Activated naive CD4-positive, alpha-beta T cell treated with anti-CD3 and anti-CD28 coated beads for 36 hours (primary cell): ENCODE measurements around the gene CYP19A1. TPM values are rescaled to one million over a fixed set of nuclear protein-coding genes. Genes with fewer than 3 reads are reported as not detected.

Source experiments
- CTCF ChIA-PET: fragments of 350-600 bp; sonication (Branson Sonifier 250); formaldehyde crosslinking; loops from one replicate; lab custom pipeline; 2021; ENCODE audit warnings: antibody characterized with exemption; lab: Charles Lee
- DNase-seq: peaks from one replicate; pipeline ENCODE4 v3.0.0-alpha.2; 2020
- H3K27ac Mint-ChIP-seq: one replicate; pipeline ENCODE4 v1.8.0; 2021; ENCODE audit warnings: mild to moderate bottlenecking, mixed read lengths
- H3K27me3 Mint-ChIP-seq: one replicate; pipeline ENCODE4 v1.8.0; 2021; ENCODE audit warnings: low read depth, mixed read lengths
- H3K36me3 Mint-ChIP-seq: one replicate; pipeline ENCODE4 v1.8.0; 2021; ENCODE audit warnings: low read depth, mixed read lengths
- H3K4me1 Mint-ChIP-seq: one replicate; pipeline ENCODE4 v1.8.0; 2021; ENCODE audit warnings: low read depth, mixed read lengths
- H3K4me3 Mint-ChIP-seq: one replicate; pipeline ENCODE4 v1.8.0; 2021; ENCODE audit warnings: mild to moderate bottlenecking, moderate library complexity, mixed read lengths
- H3K9me3 Mint-ChIP-seq: one replicate; pipeline ENCODE4 v1.8.0; 2021; ENCODE audit warnings: mixed read lengths
- intact Hi-C: fragments of 100-400 bp; cut with micrococcal nuclease; formaldehyde crosslinking; loops from one replicate; pipeline ENCODE4 v1.15.1; 2023
- total RNA-seq, 2 experiments: library from RNA; stranded (reverse); gene quantifications; one replicate each; pipeline ENCODE4 v1.2.3, GENCODE V29; 2021

CYP19A1 gene
- total RNA-seq, 2 experiments from 2014 or later, result not detected

- CTCF ChIA-PET, result interaction anchor here (0.6 kb wide), 1 partner anchor 155 kb away, joined by 3 read pairs; no protein-coding TSS in a partner anchor
- Mint-ChIP-seq H3K27me3 (peaks cover 5% of the 10 kb centered on the region), H3K4me3 (no peak overlapping the region), H3K36me3 (no peaks in the 10 kb centered on the region), H3K9me3 (no peaks in the 10 kb centered on the region), H3K27ac (no peak overlapping the region), H3K4me1 (no peaks in the 10 kb centered on the region)
- DNase-seq, result no peak
- intact Hi-C loops, result no loop called here
Measured at GRCh38 chr15:51318382-51319150, 19.8 kb downstream of the CYP19A1 start.

DNA sequence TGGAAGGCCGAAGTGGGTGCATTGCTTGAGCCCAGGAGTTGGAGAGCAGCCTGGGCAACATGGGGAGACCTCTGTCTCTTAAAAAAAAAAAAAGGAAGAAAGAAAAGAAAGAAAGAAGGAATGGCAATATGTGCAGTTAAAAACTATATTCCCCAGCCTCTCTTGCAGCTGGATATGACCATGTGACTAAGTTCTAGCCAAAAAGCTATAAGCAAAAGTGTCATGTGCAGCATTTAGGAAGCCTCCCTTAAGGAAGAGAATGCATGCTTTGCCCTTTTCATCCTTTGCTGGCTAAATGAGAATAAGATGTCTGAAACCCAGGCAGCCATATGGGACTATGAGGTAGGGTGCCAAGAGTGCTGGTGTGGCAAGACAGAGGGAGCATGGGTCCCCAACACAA is 21.8 kb downstream of the CYP19A1 start:
- CTCF ChIA-PET, result no interaction called here
- Mint-ChIP-seq H3K27me3 (peaks cover 5% of the 10 kb centered on the region), H3K4me1 (no peaks in the 10 kb centered on the region), H3K4me3 (no peak overlapping the region), H3K27ac (no peak overlapping the region), H3K9me3 (no peaks in the 10 kb centered on the region), H3K36me3 (no peaks in the 10 kb centered on the region)
- intact Hi-C loops, result no loop called here
- no peak for DNase-seq

- intact Hi-C loops, result no loop called here
- H3K27me3 Mint-ChIP-seq, result no peaks in the 10 kb centered on the region
- CTCF ChIA-PET, result no interaction called here
Measured at GRCh38 chr15:51315726-51316125, 22.7 kb downstream of the CYP19A1 start.

GRCh38 chr15:51314391-51315337 is 23.7 kb downstream of the CYP19A1 start:
- Mint-ChIP-seq H3K4me3 (no peak overlapping the region), H3K4me1 (no peaks in the 10 kb centered on the region), H3K27me3 (no peaks in the 10 kb centered on the region)

More at GRCh38 chr15:51315726-51316125, 22.7 kb downstream of the CYP19A1 start:
- no peak overlapping the region for H3K27ac Mint-ChIP-seq
- H3K4me1 Mint-ChIP-seq, result no peaks in the 10 kb centered on the region
- no peaks in the 10 kb centered on the region for H3K9me3 Mint-ChIP-seq
- H3K36me3 Mint-ChIP-seq, result no peaks in the 10 kb centered on the region
- DNase-seq, result no peak
- no peak overlapping the region for H3K4me3 Mint-ChIP-seq

GRCh38 chr15:51313644-51314280 is 24.6 kb downstream of the CYP19A1 start:
- no peak for DNase-seq
- Mint-ChIP-seq H3K27me3 (no peaks in the 10 kb centered on the region), H3K36me3 (no peaks in the 10 kb centered on the region), H3K4me3 (no peak overlapping the region), H3K27ac (no peak overlapping the region), H3K4me1 (no peaks in the 10 kb centered on the region), H3K9me3 (no peaks in the 10 kb centered on the region)
- CTCF ChIA-PET, result no interaction called here
- intact Hi-C loops, result no loop called here

More at GRCh38 chr15:51314391-51315337, 23.7 kb downstream of the CYP19A1 start:
- DNase-seq, result no peak
- Mint-ChIP-seq H3K36me3 (no peaks in the 10 kb centered on the region), H3K27ac (no peak overlapping the region), H3K9me3 (no peaks in the 10 kb centered on the region)
- intact Hi-C loops, result no loop called here
- CTCF ChIA-PET, result no interaction called here

GRCh38 chr15:51313074-51313393 is 25.4 kb downstream of the CYP19A1 start:
- intact Hi-C loops, result no loop called here
- CTCF ChIA-PET, result no interaction called here
- Mint-ChIP-seq H3K27ac (no peak overlapping the region), H3K36me3 (no peaks in the 10 kb centered on the region), H3K4me1 (no peaks in the 10 kb centered on the region), H3K9me3 (no peaks in the 10 kb centered on the region), H3K27me3 (no peaks in the 10 kb centered on the region), H3K4me3 (no peak overlapping the region)
- no peak for DNase-seq

DNA sequence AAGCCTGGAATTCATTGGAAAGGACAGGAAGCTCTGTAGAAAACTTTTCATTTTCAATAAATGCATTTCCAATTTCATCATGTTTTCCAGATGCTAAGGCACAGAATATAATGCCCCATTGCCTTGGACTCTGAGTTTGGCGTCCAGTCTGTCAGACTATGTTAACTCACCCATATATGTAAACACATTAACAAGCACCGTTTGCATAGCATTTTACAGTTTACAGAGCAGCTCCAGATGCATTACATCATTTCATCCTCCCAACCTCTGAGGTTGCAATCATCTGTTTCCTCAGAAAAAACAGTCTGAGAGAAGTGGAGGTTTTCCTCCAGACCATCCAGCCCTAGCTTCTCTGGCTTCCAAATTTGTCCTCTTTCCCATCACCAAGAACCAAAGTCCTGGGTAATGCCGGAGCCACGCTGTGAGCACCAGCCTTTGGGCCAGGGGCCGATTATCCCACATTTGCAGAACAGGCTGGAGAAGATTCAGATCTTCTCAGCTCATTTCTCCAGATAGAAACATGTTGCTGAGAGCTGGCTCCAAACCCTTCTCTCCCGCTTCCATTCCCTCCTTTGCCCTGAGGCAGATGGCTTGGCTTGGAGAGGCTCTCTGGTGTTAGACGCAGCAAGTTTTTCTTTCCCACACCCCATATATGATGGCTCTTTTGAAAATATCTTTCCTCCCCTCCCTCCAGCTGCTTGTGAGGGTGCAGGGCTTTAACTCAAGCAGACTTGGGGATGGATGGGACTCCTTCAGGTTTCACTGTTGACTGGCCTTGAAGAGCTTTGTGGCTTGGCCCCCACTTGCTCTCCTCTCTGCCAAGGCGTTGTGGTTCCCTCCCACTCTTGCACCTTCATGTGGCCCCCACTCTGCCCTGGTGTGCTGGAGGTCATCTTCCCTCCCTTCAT is 26.0 kb downstream of the CYP19A1 start:
- H3K36me3 Mint-ChIP-seq, result no peaks in the 10 kb centered on the region
- H3K27me3 Mint-ChIP-seq, result peaks cover 4% of the 10 kb centered on the region
- H3K4me1 Mint-ChIP-seq, result no peaks in the 10 kb centered on the region
- H3K4me3 Mint-ChIP-seq, result no peak overlapping the region
- CTCF ChIA-PET, result no interaction called here
- no peaks in the 10 kb centered on the region for H3K9me3 Mint-ChIP-seq
- no peak overlapping the region for H3K27ac Mint-ChIP-seq
- DNase-seq, result no peak
- intact Hi-C loops, result no loop called here

GRCh38 chr15:51311510-51311909 is 26.9 kb downstream of the CYP19A1 start:
- H3K4me1 Mint-ChIP-seq, result no peaks in the 10 kb centered on the region
- intact Hi-C loops, result no loop called here
- CTCF ChIA-PET, result interaction anchor here (1.8 kb wide), 1 partner anchor 148 kb away, joined by 4 read pairs; no protein-coding TSS in a partner anchor

GRCh38 chr15:51310064-51310463 is 28.3 kb downstream of the CYP19A1 start:
- Mint-ChIP-seq H3K4me1 (no peaks in the 10 kb centered on the region), H3K4me3 (no peak overlapping the region), H3K27ac (no peak overlapping the region), H3K27me3 (peaks cover 7% of the 10 kb centered on the region), H3K36me3 (no peaks in the 10 kb centered on the region), H3K9me3 (no peaks in the 10 kb centered on the region)
- CTCF ChIA-PET, result interaction anchor here (1.8 kb wide), 1 partner anchor 147 kb away, joined by 4 read pairs; no protein-coding TSS in a partner anchor
- intact Hi-C loops, result no loop called here
- DNase-seq, result no peak

More at GRCh38 chr15:51311510-51311909, 26.9 kb downstream of the CYP19A1 start:
- DNase-seq, result no peak
- H3K4me3 Mint-ChIP-seq, result no peak overlapping the region
- no peaks in the 10 kb centered on the region for H3K9me3 Mint-ChIP-seq
- no peak overlapping the region for H3K27ac Mint-ChIP-seq
- H3K36me3 Mint-ChIP-seq, result no peaks in the 10 kb centered on the region
- H3K27me3 Mint-ChIP-seq, result peaks cover 4% of the 10 kb centered on the region

- Mint-ChIP-seq H3K4me3 (no peak overlapping the region), H3K9me3 (no peaks in the 10 kb centered on the region), H3K27me3 (peaks cover 13% of the 10 kb centered on the region), H3K4me1 (no peaks in the 10 kb centered on the region), H3K36me3 (no peaks in the 10 kb centered on the region), H3K27ac (no peak overlapping the region)
- CTCF ChIA-PET, result no interaction called here
- intact Hi-C loops, result no loop called here
- no peak for DNase-seq
Measured at GRCh38 chr15:51307811-51308210, 30.6 kb downstream of the CYP19A1 start.

- H3K4me3 Mint-ChIP-seq, result no peak overlapping the region
- intact Hi-C loops, result no loop called here
- no peaks in the 10 kb centered on the region for H3K36me3 Mint-ChIP-seq
- H3K27me3 Mint-ChIP-seq, result peaks cover 14% of the 10 kb centered on the region
- no peaks in the 10 kb centered on the region for H3K4me1 Mint-ChIP-seq
- CTCF ChIA-PET, result no interaction called here
- no peak for DNase-seq
- no peaks in the 10 kb centered on the region for H3K9me3 Mint-ChIP-seq
- no peak overlapping the region for H3K27ac Mint-ChIP-seq
Measured at GRCh38 chr15:51307325-51307724, 31.1 kb downstream of the CYP19A1 start.
